ENCODE results near the gene ALOX15.

GRCh38 chr17:4663711-4664110 is 22.2 kb upstream of the ALOX15 start:
- no peak for TF ChIP-seq CTCF (conservative IDR thresholded peaks at IDR 0.05)
- no peak for TF ChIP-seq EZH2 (IDR thresholded peaks at IDR 0.05; ENCODE audit: low read depth)

Data from PC-9 (cell line).